ENCODE data around the gene TMCC3. TPM values are rescaled to one million over a fixed set of nuclear protein-coding genes. Genes with fewer than 3 reads are reported as not detected.

TMCC3 gene
- polyA plus RNA-seq, 1 donor (not counting 4 experiments of a cell fraction or from before 2014, with no cell fraction given): 18.9 TPM

GRCh38 chr12:94586589-94587259 lies 63.6 kb downstream of the TMCC3 start:
- no peak overlapping the region for H3K27ac ChIP-seq (ENCODE audit: control insufficient read depth, insufficient read depth, low read length)
- dilution Hi-C loops (cut with MboI; ENCODE audit: extremely low pct_ligation_motif_present, low sequenced_read_pairs): no loop called here
- DNase-seq (ENCODE audit: low read depth, low spot score): no peak

GRCh38 chr12:94585626-94586025 lies 64.7 kb downstream of the TMCC3 start:
- Histone ChIP-seq H4K20me1 (ENCODE audit: control insufficient read depth, extremely low read depth, insufficient read depth, low read length) (no peaks in the 10 kb centered on the region), H3K4me3 (ENCODE audit: control insufficient read depth in 2 of 3, extremely low read depth in 1 of 3, insufficient read depth in 2 of 3, low read depth in 1 of 3, low read length in 3 of 3) (no peak overlapping the region), H3K36me3 (ENCODE audit: control insufficient read depth in 2 of 2, extremely low read depth in 1 of 2, insufficient read depth in 2 of 2, low read length in 2 of 2) (peaks cover 8 to 10% of the 10 kb centered on the region in 2 experiments), H3K9me1 (ENCODE audit: control insufficient read depth, extremely low read depth, insufficient read depth, low read length) (peaks cover 2% of the 10 kb centered on the region), H3K9ac (ENCODE audit: control insufficient read depth, extremely low read depth, insufficient read depth, low read length) (no peak overlapping the region), H3K4me2 (ENCODE audit: control insufficient read depth, extremely low read depth, insufficient read depth, low read depth, low read length) (no peak overlapping the region), H3K79me2 (ENCODE audit: control insufficient read depth, insufficient read depth, low read length) (peaks cover 42% of the 10 kb centered on the region), H2AFZ (ENCODE audit: control insufficient read depth, low read length) (no peak overlapping the region), H3K27me3 (ENCODE audit: control insufficient read depth, extremely low read depth, insufficient read depth, low read length) (no peaks in the 10 kb centered on the region), H3K27ac (ENCODE audit: control insufficient read depth, insufficient read depth, low read length) (no peak overlapping the region), H3K4me1 (ENCODE audit: control insufficient read depth, extremely low read depth, insufficient read depth, low read length) (peaks cover 14% of the 10 kb centered on the region), H3K9me3 (ENCODE audit: control insufficient read depth, low read depth, low read length) (no peaks in the 10 kb centered on the region)
- dilution Hi-C loops (cut with MboI; ENCODE audit: extremely low pct_ligation_motif_present, low sequenced_read_pairs): no loop called here
- TF ChIP-seq CTCF (optimal IDR thresholded peaks at IDR 0.05 in 1 of 3, IDR thresholded peaks at IDR 0.05 in 1 of 3, conservative IDR thresholded peaks at IDR 0.05 in 1 of 3; ENCODE audit: extremely low read depth in 1 of 3, insufficient read depth in 2 of 3, low read length in 3 of 3) (no peak), EZH2 (IDR thresholded peaks at IDR 0.05; ENCODE audit: low read length) (no peak)
- FAIRE-seq (no peak), DNase-seq (ENCODE audit: low read depth, low spot score) (no peak)

More at GRCh38 chr12:94586589-94587259, 63.6 kb downstream of the TMCC3 start:
- H4K20me1 ChIP-seq (ENCODE audit: control insufficient read depth, extremely low read depth, insufficient read depth, low read length): no peaks in the 10 kb centered on the region
- H3K9ac ChIP-seq (ENCODE audit: control insufficient read depth, extremely low read depth, insufficient read depth, low read length): no peak overlapping the region
- H3K36me3 ChIP-seq (ENCODE audit: control insufficient read depth in 2 of 2, extremely low read depth in 1 of 2, insufficient read depth in 2 of 2, low read length in 2 of 2): peaks cover 5 to 6% of the 10 kb centered on the region in 2 experiments
- FAIRE-seq: peak; percentile 69
- no peak overlapping the region for H3K4me3 ChIP-seq (ENCODE audit: control insufficient read depth in 2 of 3, extremely low read depth in 1 of 3, insufficient read depth in 2 of 3, low read depth in 1 of 3, low read length in 3 of 3)
- H3K4me2 ChIP-seq (ENCODE audit: control insufficient read depth, extremely low read depth, insufficient read depth, low read depth, low read length): no peak overlapping the region
- H3K9me1 ChIP-seq (ENCODE audit: control insufficient read depth, extremely low read depth, insufficient read depth, low read length): peaks cover 2% of the 10 kb centered on the region
- H3K4me1 ChIP-seq (ENCODE audit: control insufficient read depth, extremely low read depth, insufficient read depth, low read length): peaks cover 24% of the 10 kb centered on the region
- H2AFZ ChIP-seq (ENCODE audit: control insufficient read depth, low read length): no peak overlapping the region
- H3K9me3 ChIP-seq (ENCODE audit: control insufficient read depth, low read depth, low read length): no peaks in the 10 kb centered on the region
- H3K79me2 ChIP-seq (ENCODE audit: control insufficient read depth, insufficient read depth, low read length): peaks cover 41% of the 10 kb centered on the region
- TF ChIP-seq CTCF (optimal IDR thresholded peaks at IDR 0.05 in 1 of 3, IDR thresholded peaks at IDR 0.05 in 1 of 3, conservative IDR thresholded peaks at IDR 0.05 in 1 of 3; ENCODE audit: extremely low read depth in 1 of 3, insufficient read depth in 2 of 3, low read length in 3 of 3) (no peak), EZH2 (IDR thresholded peaks at IDR 0.05; ENCODE audit: low read length) (no peak)
- H3K27me3 ChIP-seq (ENCODE audit: control insufficient read depth, extremely low read depth, insufficient read depth, low read length): no peaks in the 10 kb centered on the region

All from keratinocyte (primary cell).